Esophagus muscularis mucosa (tissue), 4 donors: ENCODE data around the gene SART1. TPM values are rescaled to one million over a fixed set of nuclear protein-coding genes. Genes with fewer than 3 reads are reported as not detected.

Experiments
- DNase-seq: peaks from one replicate; pipeline ENCODE4 v3.0.0-alpha.2; 2017; ENCODE audit errors: extremely low spot score
- H3K27ac ChIP-seq, 4 donors: fragments of 200-600 bp; sonication (generic); replicated peaks in 1 of 4; 1 replicate in 3 of 4; 2 replicates in 1 of 4; pipeline ENCODE4 v1.5.1; 2016 to 2019; ENCODE audit warnings: mild to moderate bottlenecking in 1 of 4
- H3K27me3 ChIP-seq, 4 donors: fragments of 200-600 bp; sonication (generic); one replicate each; pipeline versions ENCODE4 v1.5.1 to v1.6.0; 2016 to 2019
- H3K36me3 ChIP-seq, 4 donors: fragments of 200-600 bp; sonication (generic); one replicate each; pipeline ENCODE4 v1.5.1; 2016 to 2019
- H3K4me1 ChIP-seq, 4 donors: fragments of 200-600 bp; sonication (generic); one replicate each; pipeline ENCODE4 v1.5.1; 2016 to 2019
- H3K4me3 ChIP-seq, 4 donors: fragments of 200-600 bp; sonication (generic); 1 replicate in 2 of 4; 2 replicates in 2 of 4; pipeline ENCODE4 v1.5.1; 2016 to 2019; ENCODE audit warnings: mild to moderate bottlenecking in 4 of 4, moderate library complexity in 1 of 4
- H3K9me3 ChIP-seq, 4 donors: fragments of 200-600 bp; sonication (generic); 1 replicate in 3 of 4; 2 replicates in 1 of 4; pipeline ENCODE4 v1.5.1; 2016 to 2019
- CTCF ChIP-seq, 3 experiments: fragments of 200-600 bp in 2 of 3; fragments of 450-650 bp in 1 of 3; sonication (generic) in 2 of 3; IDR thresholded peaks; one replicate each; pipeline ENCODE4 v1.5.1; 2017 to 2019; ENCODE audit warnings: antibody characterized with exemption in 3 of 3, mild to moderate bottlenecking in 2 of 3, moderate library complexity in 1 of 3
- EP300 ChIP-seq: sonication (generic); formaldehyde crosslinking; IDR thresholded peaks from one replicate; pipeline ENCODE4 v1.6.1; 2017; ENCODE audit warnings: antibody characterized with exemption
- POLR2A ChIP-seq: fragments of 450-650 bp; IDR thresholded peaks from one replicate; pipeline ENCODE4 v1.6.1; 2017; ENCODE audit warnings: antibody characterized with exemption, moderate library complexity, mild to moderate bottlenecking, low read depth
- POLR2AphosphoS5 ChIP-seq, 2 donors: sonication (generic); formaldehyde crosslinking; IDR thresholded peaks; one replicate each; pipeline ENCODE4 v1.6.1; 2017; ENCODE audit warnings: antibody characterized with exemption in 2 of 2
- WGBS: methylation state at CpG from one replicate; pipeline ENCODE4 v1.1.5; 2018; 5-methylcytosine and 5-hydroxymethylcytosine counted together
- intact Hi-C: fragments of 100-400 bp; cut with DNase I; formaldehyde crosslinking; loops from one replicate; pipeline ENCODE4 v1.15.1; 2023
- total RNA-seq, 4 donors: library from RNA; depleted of rRNA; stranded (reverse); fragments of >200 nt; gene quantifications; one replicate each; pipeline versions ENCODE4 v1.1.0 to v1.2.1, GENCODE V29; 2016

Gene SART1
- total RNA-seq, 4 donors from 2014 or later, result 47.8 to 65.0 (median 58.7) TPM

- H3K9me3 ChIP-seq, result no peaks in the 10 kb centered on the region
- H3K36me3 ChIP-seq, result no peaks in the 10 kb centered on the region
- H3K4me3 ChIP-seq, result no peak within 1 kb of the TSS
- no peak for DNase-seq
- H3K4me1 ChIP-seq, result no peaks in the 10 kb centered on the region
- intact Hi-C loops, result no loop called here
- no peak within 1 kb of the TSS for H3K27ac ChIP-seq
- no peak for TF ChIP-seq EP300
- no peak for TF ChIP-seq POLR2AphosphoS5 (IDR thresholded peaks at IDR 0.05)
- TF ChIP-seq CTCF (IDR thresholded peaks at IDR 0.05), result no peak
- TF ChIP-seq POLR2A, result no peak
- H3K27me3 ChIP-seq, result peaks cover 0 to 15% (median 0%) of the 10 kb centered on the region in 4 donors
- 57% methylated on average over 6 of the region's 13 CpGs for WGBS
These were observed 16.1 kb upstream of the SART1 start, which contains the start of gene TSGA10IP for GRCh38 chr11:65945430-65945911. TSS of gene TSGA10IP (plus strand) at chr11:65945480. CDS start at chr11:65945676, 196 bp downstream.

DNA sequence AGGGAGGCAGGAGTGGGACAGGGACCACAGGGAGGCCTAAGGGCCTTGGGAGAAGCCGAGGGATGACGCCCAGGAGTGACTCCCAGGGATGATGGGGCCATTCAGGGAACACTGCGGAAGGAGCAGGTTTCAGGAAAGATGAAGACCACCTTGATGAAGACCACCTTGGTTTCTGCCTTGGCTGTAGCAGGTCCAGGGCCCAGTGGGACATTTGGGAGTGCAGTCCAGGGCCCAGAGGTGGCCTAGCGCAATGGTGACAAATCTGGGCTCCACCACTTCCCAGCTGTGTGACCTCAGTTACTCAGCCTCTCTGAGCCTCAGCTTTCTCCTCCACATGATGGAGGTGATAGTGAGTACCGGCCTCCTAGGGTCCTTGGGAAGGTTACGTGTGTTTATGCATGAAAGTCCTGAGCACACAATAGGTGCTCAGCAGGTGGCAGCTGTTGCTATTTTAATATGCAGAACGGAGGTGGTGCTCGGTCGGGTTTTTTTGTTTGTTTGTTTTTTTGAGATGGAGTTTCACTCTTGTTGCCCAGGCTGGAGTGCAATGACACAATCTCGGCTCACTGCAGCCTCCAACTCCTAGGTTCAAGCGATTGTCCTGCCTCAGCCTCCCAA lies 15.5 kb upstream of the SART1 start:
- Histone ChIP-seq H3K36me3 (no peaks in the 10 kb centered on the region), H3K4me3 (no peak overlapping the region), H3K27me3 (peaks cover 0 to 15% (median 0%) of the 10 kb centered on the region in 4 donors), H3K27ac (no peak overlapping the region), H3K4me1 (no peaks in the 10 kb centered on the region), H3K9me3 (no peaks in the 10 kb centered on the region)
- intact Hi-C loops, result no loop called here
- no peak for DNase-seq
- TF ChIP-seq CTCF (IDR thresholded peaks at IDR 0.05), result no peak
- TF ChIP-seq POLR2AphosphoS5 (IDR thresholded peaks at IDR 0.05), result no peak
- no peak for TF ChIP-seq EP300
- no peak for TF ChIP-seq POLR2A
- 87% methylated on average over 10 of the region's 11 CpGs for WGBS

- intact Hi-C loops, result no loop called here
- H3K4me3 ChIP-seq, result no peak overlapping the region
- H3K4me1 ChIP-seq, result no peaks in the 10 kb centered on the region
- no peaks in the 10 kb centered on the region for H3K9me3 ChIP-seq
- H3K36me3 ChIP-seq, result no peaks in the 10 kb centered on the region
- WGBS, result 94% methylated on average over 3 of the region's 4 CpGs
- peaks cover 0 to 15% (median 0%) of the 10 kb centered on the region in 4 donors for H3K27me3 ChIP-seq
- no peak for DNase-seq
- no peak for TF ChIP-seq POLR2A
- TF ChIP-seq EP300, result no peak
- no peak for TF ChIP-seq POLR2AphosphoS5 (IDR thresholded peaks at IDR 0.05)
- no peak for TF ChIP-seq CTCF (IDR thresholded peaks at IDR 0.05)
- H3K27ac ChIP-seq, result no peak overlapping the region
These were observed 14.9 kb upstream of the SART1 start for GRCh38 chr11:65946655-65947054.

- Histone ChIP-seq H3K27me3 (peaks cover 0 to 15% (median 0%) of the 10 kb centered on the region in 4 donors), H3K4me1 (no peaks in the 10 kb centered on the region), H3K27ac (no peak overlapping the region), H3K4me3 (no peak overlapping the region), H3K9me3 (no peaks in the 10 kb centered on the region), H3K36me3 (no peaks in the 10 kb centered on the region)
- intact Hi-C loops, result no loop called here
- DNase-seq, result no peak
- TF ChIP-seq CTCF (IDR thresholded peaks at IDR 0.05), result no peak
- TF ChIP-seq EP300, result no peak
- TF ChIP-seq POLR2A, result no peak
- TF ChIP-seq POLR2AphosphoS5 (IDR thresholded peaks at IDR 0.05), result no peak
- WGBS, result 63% methylated on average over 12 of the region's 13 CpGs
These were observed 14.4 kb upstream of the SART1 start for GRCh38 chr11:65947133-65947532.
